ENCODE measurements around the gene ABCA13.

Gene ABCA13

DNA sequence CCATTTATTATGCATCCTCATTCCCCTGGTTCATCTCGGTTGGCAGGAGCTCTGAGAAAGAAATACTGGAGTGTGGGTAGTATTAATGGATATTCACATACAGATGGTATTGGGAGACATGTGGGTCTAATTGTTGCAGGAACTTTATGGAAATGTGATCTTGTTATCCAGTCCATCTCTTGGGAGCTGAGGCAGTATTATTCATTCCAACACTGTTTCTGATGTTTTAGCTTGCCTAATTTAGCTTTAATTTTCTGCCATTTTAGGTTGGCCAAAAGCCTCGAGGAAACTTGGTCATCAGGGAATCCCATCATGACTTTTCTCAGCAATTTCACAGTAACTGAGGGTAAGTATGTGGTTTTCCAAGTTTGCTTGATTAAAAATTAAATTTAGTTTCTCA lies 125.7 kb downstream of the ABCA13 start:
- TF ChIP-seq, protein P1, sequence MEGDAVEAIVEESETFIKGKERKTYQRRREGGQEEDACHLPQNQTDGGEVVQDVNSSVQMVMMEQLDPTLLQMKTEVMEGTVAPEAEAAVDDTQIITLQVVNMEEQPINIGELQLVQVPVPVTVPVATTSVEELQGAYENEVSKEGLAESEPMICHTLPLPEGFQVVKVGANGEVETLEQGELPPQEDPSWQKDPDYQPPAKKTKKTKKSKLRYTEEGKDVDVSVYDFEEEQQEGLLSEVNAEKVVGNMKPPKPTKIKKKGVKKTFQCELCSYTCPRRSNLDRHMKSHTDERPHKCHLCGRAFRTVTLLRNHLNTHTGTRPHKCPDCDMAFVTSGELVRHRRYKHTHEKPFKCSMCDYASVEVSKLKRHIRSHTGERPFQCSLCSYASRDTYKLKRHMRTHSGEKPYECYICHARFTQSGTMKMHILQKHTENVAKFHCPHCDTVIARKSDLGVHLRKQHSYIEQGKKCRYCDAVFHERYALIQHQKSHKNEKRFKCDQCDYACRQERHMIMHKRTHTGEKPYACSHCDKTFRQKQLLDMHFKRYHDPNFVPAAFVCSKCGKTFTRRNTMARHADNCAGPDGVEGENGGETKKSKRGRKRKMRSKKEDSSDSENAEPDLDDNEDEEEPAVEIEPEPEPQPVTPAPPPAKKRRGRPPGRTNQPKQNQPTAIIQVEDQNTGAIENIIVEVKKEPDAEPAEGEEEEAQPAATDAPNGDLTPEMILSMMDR (conservative IDR thresholded peaks at IDR 0.05; ENCODE audit: low read length): no peak
- no peak for TF ChIP-seq EZH2phosphoT487 (IDR thresholded peaks at IDR 0.05; ENCODE audit: borderline replicate concordance)

GRCh38 chr7:48298779-48299178 lies 127.5 kb downstream of the ABCA13 start:
- H3K4me2 ChIP-seq (ENCODE audit: low read depth, low read length, poor library complexity, severe bottlenecking): no peak overlapping the region
- no peaks in the 10 kb centered on the region for H3K9me3 ChIP-seq (ENCODE audit: insufficient read depth, low read depth, low read length)
- no peaks in the 10 kb centered on the region for H4K20me1 ChIP-seq (ENCODE audit: insufficient read depth, low read length, poor library complexity, severe bottlenecking)
- no peaks in the 10 kb centered on the region for H3F3A ChIP-seq (ENCODE audit: low read depth)
- H3K4me3 ChIP-seq (ENCODE audit: low read length, poor library complexity, severe bottlenecking): no peak overlapping the region
- H3K9ac ChIP-seq (ENCODE audit: low read depth, low read length, poor library complexity, severe bottlenecking): no peak overlapping the region
- H3K36me3 ChIP-seq (ENCODE audit: insufficient read depth, low read length): no peaks in the 10 kb centered on the region
- no peaks in the 10 kb centered on the region for H3K79me2 ChIP-seq (ENCODE audit: insufficient read depth, low read length)
- no peak overlapping the region for H2AFZ ChIP-seq (ENCODE audit: low read length)
- H3K27me3 ChIP-seq (ENCODE audit: insufficient read depth, low read length, poor library complexity, severe bottlenecking): no peaks in the 10 kb centered on the region
- no peak for TF ChIP-seq EZH2phosphoT487 (IDR thresholded peaks at IDR 0.05; ENCODE audit: borderline replicate concordance)
- TF ChIP-seq, protein P1 (conservative IDR thresholded peaks at IDR 0.05; ENCODE audit: low read length): no peak
- H3K9me2 ChIP-seq (replicated peaks; ENCODE audit: low read depth, low read length): no peaks in the 10 kb centered on the region
- no peaks in the 10 kb centered on the region for H3K4me1 ChIP-seq (ENCODE audit: insufficient read depth, low read length, poor library complexity, severe bottlenecking)

More for the DNA sequence above, 125.7 kb downstream of the ABCA13 start:
- H3K9ac ChIP-seq (ENCODE audit: low read depth, low read length, poor library complexity, severe bottlenecking): no peak overlapping the region
- H4K20me1 ChIP-seq (ENCODE audit: insufficient read depth, low read length, poor library complexity, severe bottlenecking): no peaks in the 10 kb centered on the region
- H3K4me2 ChIP-seq (ENCODE audit: low read depth, low read length, poor library complexity, severe bottlenecking): no peak overlapping the region
- no peaks in the 10 kb centered on the region for H3K36me3 ChIP-seq (ENCODE audit: insufficient read depth, low read length)
- H3K4me1 ChIP-seq (ENCODE audit: insufficient read depth, low read length, poor library complexity, severe bottlenecking): no peaks in the 10 kb centered on the region
- H3K9me2 ChIP-seq (replicated peaks; ENCODE audit: low read depth, low read length): no peaks in the 10 kb centered on the region
- H2AFZ ChIP-seq (ENCODE audit: low read length): no peak overlapping the region
- H3K27me3 ChIP-seq (ENCODE audit: insufficient read depth, low read length, poor library complexity, severe bottlenecking): no peaks in the 10 kb centered on the region
- H3K79me2 ChIP-seq (ENCODE audit: insufficient read depth, low read length): no peaks in the 10 kb centered on the region
- no peaks in the 10 kb centered on the region for H3K9me3 ChIP-seq (ENCODE audit: insufficient read depth, low read depth, low read length)
- H3F3A ChIP-seq (ENCODE audit: low read depth): no peaks in the 10 kb centered on the region
- no peak overlapping the region for H3K4me3 ChIP-seq (ENCODE audit: low read length, poor library complexity, severe bottlenecking)

DNA sequence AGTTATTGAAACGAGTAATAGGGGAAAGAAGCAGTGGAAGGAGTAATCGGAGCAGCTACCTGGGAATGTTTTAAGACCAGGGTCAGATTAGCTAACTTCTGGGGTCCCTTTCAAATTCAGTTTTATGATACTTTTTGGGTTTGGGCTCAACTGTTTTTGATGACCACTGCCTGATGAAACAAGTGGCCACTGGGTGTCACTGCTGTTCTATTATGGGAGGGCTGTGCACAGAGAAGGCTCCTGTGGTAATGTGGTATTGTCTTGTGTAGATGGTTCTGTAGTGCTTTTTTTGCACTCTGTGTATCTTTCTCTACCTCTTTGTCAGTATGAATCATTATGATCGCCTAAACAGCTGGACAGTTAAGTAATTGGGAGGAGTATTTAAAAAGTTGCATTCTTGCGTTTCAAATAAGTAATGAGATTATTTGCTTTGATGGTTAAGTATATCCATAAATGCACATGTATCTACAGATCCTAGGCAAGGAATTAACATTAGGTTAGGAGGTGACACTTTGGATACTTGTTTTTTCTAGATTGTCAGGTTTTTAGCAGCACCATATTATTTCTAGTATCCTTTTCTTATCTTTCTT lies 128.4 kb downstream of the ABCA13 start:
- no peaks in the 10 kb centered on the region for H3K36me3 ChIP-seq (ENCODE audit: insufficient read depth, low read length)
- no peak overlapping the region for H3K4me3 ChIP-seq (ENCODE audit: low read length, poor library complexity, severe bottlenecking)
- no peaks in the 10 kb centered on the region for H3K9me3 ChIP-seq (ENCODE audit: insufficient read depth, low read depth, low read length)
- H3K4me1 ChIP-seq (ENCODE audit: insufficient read depth, low read length, poor library complexity, severe bottlenecking): no peaks in the 10 kb centered on the region
- H3K9me2 ChIP-seq (replicated peaks; ENCODE audit: low read depth, low read length): no peaks in the 10 kb centered on the region
- H2AFZ ChIP-seq (ENCODE audit: low read length): no peak overlapping the region
- no peak overlapping the region for H3K4me2 ChIP-seq (ENCODE audit: low read depth, low read length, poor library complexity, severe bottlenecking)
- TF ChIP-seq, protein P1 (conservative IDR thresholded peaks at IDR 0.05; ENCODE audit: low read length): peak; percentile 71
- no peak for TF ChIP-seq EZH2phosphoT487 (IDR thresholded peaks at IDR 0.05; ENCODE audit: borderline replicate concordance)
- no peak overlapping the region for H3K9ac ChIP-seq (ENCODE audit: low read depth, low read length, poor library complexity, severe bottlenecking)
- H3K79me2 ChIP-seq (ENCODE audit: insufficient read depth, low read length): no peaks in the 10 kb centered on the region
- no peaks in the 10 kb centered on the region for H3F3A ChIP-seq (ENCODE audit: low read depth)
- H4K20me1 ChIP-seq (ENCODE audit: insufficient read depth, low read length, poor library complexity, severe bottlenecking): no peaks in the 10 kb centered on the region
- no peaks in the 10 kb centered on the region for H3K27me3 ChIP-seq (ENCODE audit: insufficient read depth, low read length, poor library complexity, severe bottlenecking)

All from Loucy (cell line).